Measurements from ENCODE around the gene GABBR2.
"Not testable (repeated sequence)": the region's sequence is repeated elsewhere in the genome, so short reads cannot be mapped to it uniquely, and the experiment has no call there.

Gene GABBR2

DNA sequence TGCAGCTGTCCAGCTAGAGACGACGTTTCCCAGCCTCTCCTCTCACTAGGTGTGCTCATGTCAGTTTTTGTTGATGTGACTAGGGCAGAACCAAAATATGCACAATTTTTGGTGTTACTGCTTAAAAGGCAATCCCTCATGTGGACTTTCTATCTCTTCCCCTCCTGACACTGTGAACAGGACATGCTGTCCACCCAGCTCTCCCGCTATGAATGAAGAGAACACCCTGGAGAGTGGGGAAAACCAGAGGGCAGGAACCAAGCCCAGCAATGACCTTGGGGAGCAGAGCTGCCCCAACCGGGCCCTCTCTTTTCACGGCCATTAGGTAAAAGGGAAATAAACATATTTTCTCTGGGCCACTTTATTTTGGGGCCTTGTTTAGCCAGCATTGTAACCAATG, 406.6 kb downstream of the GABBR2 start:
- Mint-ChIP-seq H3K27me3 (no peaks in the 10 kb centered on the region), H3K36me3 (ENCODE audit: low read depth) (no peaks in the 10 kb centered on the region), H3K4me3 (no peak overlapping the region), H3K4me1 (ENCODE audit: low read depth) (no peaks in the 10 kb centered on the region), H3K9me3 (no peaks in the 10 kb centered on the region), H3K27ac (no peak overlapping the region)
- DNase-seq = no peak

DNA sequence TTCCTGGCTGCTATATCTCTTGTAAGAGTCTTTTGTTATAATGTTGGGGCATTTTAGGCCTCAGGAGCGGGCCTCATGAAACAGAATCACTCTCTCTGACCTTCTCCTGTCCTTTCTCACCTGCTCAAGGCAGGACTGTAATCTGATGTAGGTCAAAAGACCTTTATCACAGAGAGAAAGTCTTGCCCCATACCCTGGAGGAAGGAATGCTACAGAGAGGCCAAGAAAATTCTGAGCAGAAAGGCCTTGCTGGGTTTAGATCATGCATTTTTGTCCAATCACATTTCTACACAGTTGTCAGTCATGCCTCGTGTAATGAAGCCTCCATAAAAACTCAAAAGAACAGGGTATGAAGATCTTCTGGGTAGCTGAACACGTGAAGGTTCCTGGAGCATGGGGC, 408.1 kb downstream of the GABBR2 start:
- peaks cover 2% of the 10 kb centered on the region for H3K27me3 Mint-ChIP-seq

DNA sequence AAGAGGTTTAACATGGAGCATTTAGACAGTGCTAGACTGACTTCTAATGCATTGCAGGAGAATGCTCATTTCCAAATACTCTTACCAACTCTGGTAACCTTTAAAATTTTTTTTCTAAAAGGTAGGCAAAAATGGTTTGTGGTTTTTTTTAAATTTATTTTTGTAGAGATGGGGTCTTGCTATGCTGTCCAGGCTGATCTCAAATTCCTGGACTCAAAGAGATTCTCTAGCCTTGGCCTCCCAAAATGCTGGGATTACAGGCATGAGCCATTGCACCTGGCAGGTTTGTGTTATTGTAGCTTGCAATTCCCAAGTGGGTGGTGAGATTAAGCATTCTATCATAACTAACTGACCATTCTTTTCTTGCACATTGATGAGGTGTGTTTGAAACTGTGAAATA, 410.3 kb downstream of the GABBR2 start:
- no peak overlapping the region for H3K27ac Mint-ChIP-seq
- no peak for DNase-seq
- H3K9me3 Mint-ChIP-seq = no peaks in the 10 kb centered on the region
- no peak overlapping the region for H3K4me3 Mint-ChIP-seq
- H3K4me1 Mint-ChIP-seq (ENCODE audit: low read depth) = no peaks in the 10 kb centered on the region
- H3K36me3 Mint-ChIP-seq (ENCODE audit: low read depth) = no peaks in the 10 kb centered on the region
- H3K27me3 Mint-ChIP-seq = peaks cover 9% of the 10 kb centered on the region

More for the DNA sequence above, 408.1 kb downstream of the GABBR2 start:
- H3K4me3 Mint-ChIP-seq = no peak overlapping the region
- no peaks in the 10 kb centered on the region for H3K36me3 Mint-ChIP-seq (ENCODE audit: low read depth)
- no peaks in the 10 kb centered on the region for H3K9me3 Mint-ChIP-seq
- no peak for DNase-seq
- no peak overlapping the region for H3K27ac Mint-ChIP-seq
- no peaks in the 10 kb centered on the region for H3K4me1 Mint-ChIP-seq (ENCODE audit: low read depth)

DNA sequence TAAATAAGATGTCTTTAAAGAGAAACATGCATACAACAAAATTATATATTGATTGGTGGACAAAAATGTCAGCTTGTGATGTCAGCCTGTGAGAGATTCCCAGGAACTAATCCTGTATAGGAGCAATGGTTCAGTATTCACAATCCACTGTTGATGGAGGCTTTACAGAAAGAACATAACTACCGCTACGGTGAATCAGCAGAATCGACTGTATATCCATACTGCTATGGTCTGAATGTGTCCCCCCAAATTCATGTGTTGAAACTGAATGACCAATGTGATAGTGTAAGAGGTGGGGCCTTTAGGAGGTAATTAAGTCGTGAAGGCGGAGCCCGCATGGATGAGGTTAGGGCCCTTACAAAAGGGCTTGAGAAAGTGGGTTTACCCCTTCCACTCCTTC, 412.9 kb downstream of the GABBR2 start:
- Mint-ChIP-seq H3K36me3 (ENCODE audit: low read depth) (no peaks in the 10 kb centered on the region), H3K9me3 (no peaks in the 10 kb centered on the region), H3K27me3 (peaks cover 9% of the 10 kb centered on the region), H3K4me3 (no peak overlapping the region), H3K4me1 (ENCODE audit: low read depth) (no peaks in the 10 kb centered on the region), H3K27ac (no peak overlapping the region)
- no peak for DNase-seq

DNA sequence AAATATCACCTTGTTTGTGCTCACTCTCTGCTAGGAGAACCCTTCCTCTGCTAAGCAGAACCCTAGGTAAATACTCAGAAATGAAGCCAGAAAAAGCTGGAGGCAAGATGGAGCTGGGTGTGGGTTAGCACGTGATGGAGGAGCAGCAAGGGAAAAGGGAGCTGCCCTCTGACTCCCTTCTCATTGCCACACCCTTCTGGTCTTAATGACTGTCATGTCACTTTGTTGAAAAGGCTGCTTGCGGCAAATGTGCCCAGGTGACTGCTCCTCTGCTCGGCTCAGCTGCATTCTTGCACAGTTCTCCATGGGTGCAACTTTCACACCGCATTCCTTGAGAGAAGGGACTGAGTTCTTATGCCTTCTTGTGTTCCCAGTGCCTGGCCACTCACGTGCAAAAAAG, 416.9 kb downstream of the GABBR2 start:
- Mint-ChIP-seq H3K9me3 (no peaks in the 10 kb centered on the region), H3K27me3 (peaks cover 9% of the 10 kb centered on the region), H3K4me1 (ENCODE audit: low read depth) (no peaks in the 10 kb centered on the region), H3K36me3 (ENCODE audit: low read depth) (no peaks in the 10 kb centered on the region), H3K27ac (no peak overlapping the region), H3K4me3 (no peak overlapping the region)
- no peak for DNase-seq

DNA sequence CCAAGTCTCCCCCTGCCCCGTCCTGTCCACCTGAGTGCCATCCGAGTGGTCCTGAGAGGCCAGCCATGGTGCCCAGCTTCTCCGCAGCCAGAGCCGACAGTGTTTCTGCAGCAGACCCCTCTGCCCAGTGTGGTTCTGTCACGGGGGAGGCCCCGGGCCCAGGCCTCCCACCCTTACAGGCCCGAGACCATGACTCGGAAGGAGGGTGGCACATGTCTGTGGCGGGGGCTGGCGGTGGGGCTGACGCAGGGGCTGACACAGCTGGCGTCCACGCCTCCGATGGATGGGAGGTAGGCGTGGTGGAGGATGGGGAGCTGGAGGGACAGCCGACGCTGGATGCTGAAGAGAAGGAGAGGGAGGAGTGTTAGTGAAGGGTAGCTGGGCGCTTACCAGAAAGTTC, 418.3 kb downstream of the GABBR2 start:
- no peak for DNase-seq
- Mint-ChIP-seq H3K27ac (no peak overlapping the region), H3K4me3 (no peak overlapping the region), H3K27me3 (peaks cover 7% of the 10 kb centered on the region), H3K4me1 (ENCODE audit: low read depth) (no peaks in the 10 kb centered on the region), H3K36me3 (ENCODE audit: low read depth) (no peaks in the 10 kb centered on the region), H3K9me3 (no peaks in the 10 kb centered on the region)

DNA sequence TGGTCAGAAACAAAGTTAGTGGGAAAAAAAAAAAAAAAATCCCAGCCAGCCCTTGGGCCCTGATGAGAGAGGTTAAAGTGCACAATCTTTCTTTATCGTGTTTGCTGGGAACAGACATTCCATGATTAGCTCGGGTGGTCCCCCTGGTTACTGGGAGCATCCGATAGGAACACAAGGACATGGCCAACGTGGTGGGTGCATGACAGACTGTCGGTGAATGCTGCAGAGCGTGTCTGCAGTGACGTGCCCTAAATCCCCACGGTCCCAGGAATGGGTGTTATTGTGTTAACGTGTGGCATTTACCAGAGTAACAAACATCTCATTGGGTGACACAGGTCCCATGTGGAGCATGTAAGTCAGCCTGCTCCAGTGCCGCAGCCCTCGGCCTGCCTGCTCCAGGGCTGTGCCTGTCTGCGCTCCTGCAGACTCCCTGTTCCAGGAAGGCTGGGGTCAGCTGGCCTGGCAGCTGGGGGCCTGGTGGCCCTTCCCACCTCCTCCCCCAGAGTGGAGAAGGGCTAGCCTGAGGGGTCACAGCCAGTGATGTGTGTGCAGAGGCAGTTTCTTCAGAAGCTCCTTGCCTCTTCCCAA, 419.0 kb downstream of the GABBR2 start:
- H3K4me3 Mint-ChIP-seq = no peak overlapping the region
- no peaks in the 10 kb centered on the region for H3K4me1 Mint-ChIP-seq (ENCODE audit: low read depth)
- no peaks in the 10 kb centered on the region for H3K36me3 Mint-ChIP-seq (ENCODE audit: low read depth)
- DNase-seq = no peak
- H3K27me3 Mint-ChIP-seq = peaks cover 7% of the 10 kb centered on the region
- no peak overlapping the region for H3K27ac Mint-ChIP-seq
- no peaks in the 10 kb centered on the region for H3K9me3 Mint-ChIP-seq

DNA sequence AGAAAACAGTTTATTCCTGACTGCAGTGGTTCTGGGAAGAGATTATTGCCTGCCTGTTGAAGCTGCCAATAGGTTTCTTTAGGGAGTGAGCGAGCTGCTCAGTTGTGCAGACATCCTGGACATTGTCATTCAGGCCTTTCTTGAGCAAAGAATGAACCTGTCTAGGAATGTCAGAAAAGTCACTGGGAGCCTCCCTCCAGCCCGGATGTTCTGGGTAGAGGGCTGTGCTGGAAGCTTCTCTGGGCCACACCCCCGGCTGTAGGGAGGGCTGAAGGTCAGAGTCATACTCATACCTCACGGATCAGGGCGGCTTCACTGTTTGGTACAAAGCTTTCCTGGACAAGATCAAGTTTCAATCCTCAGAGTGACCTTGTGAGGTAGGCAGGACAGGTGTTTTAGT, 419.9 kb downstream of the GABBR2 start:
- no peaks in the 10 kb centered on the region for H3K4me1 Mint-ChIP-seq (ENCODE audit: low read depth)
- no peak for DNase-seq
- H3K9me3 Mint-ChIP-seq = no peaks in the 10 kb centered on the region

DNA sequence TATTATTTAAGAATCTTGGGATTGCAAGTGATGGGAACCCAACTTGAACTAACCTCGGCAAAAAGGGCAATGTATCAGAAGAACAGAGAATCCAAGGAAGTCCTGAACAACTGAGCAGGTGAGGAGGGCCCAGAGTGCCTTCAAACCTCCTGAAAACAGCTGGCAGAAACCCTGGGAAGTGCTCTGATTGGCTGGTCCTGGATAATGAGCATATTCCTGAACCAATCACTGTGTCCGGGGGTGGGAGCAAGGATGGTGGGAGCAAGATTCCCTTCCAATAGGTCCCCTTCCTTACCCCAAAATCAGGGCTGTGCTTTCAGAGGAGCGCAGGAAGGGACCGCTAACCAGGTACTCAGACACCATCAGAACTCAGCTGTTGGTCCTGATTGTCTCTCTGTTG, 421.4 kb downstream of the GABBR2 start:
- Mint-ChIP-seq H3K36me3 (ENCODE audit: low read depth) (no peaks in the 10 kb centered on the region), H3K27me3 (peaks cover 2% of the 10 kb centered on the region), H3K27ac (no peak overlapping the region), H3K9me3 (no peaks in the 10 kb centered on the region), H3K4me3 (no peak overlapping the region), H3K4me1 (ENCODE audit: low read depth) (no peaks in the 10 kb centered on the region)
- DNase-seq = no peak

More for the DNA sequence above, 419.9 kb downstream of the GABBR2 start:
- Mint-ChIP-seq H3K36me3 (ENCODE audit: low read depth) (no peaks in the 10 kb centered on the region), H3K4me3 (no peak overlapping the region), H3K27ac (no peak overlapping the region), H3K27me3 (peaks cover 1% of the 10 kb centered on the region)

DNA sequence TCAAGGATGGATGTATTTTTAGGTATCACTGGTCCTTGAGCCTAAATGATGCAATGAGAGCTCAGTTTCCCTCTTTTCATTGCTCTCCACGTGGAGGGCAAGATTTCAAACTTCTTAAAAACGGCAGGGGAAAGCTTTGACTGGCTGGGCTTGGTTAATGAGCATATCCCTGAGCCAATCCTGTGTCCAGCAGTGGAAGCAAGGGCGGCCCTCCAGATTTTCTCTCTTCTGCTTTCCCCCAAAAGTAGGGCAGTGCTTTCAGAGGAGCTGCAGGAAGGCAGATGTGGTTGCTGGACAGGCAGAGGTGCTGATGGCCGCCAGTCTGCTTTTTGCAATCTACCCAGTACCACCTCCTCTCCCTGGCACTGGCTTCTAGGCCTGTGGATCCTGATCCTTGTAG, 423.3 kb downstream of the GABBR2 start:
- Mint-ChIP-seq H3K9me3 (no peaks in the 10 kb centered on the region), H3K27me3 (peaks cover 2% of the 10 kb centered on the region), H3K4me3 (no peak overlapping the region)

DNA sequence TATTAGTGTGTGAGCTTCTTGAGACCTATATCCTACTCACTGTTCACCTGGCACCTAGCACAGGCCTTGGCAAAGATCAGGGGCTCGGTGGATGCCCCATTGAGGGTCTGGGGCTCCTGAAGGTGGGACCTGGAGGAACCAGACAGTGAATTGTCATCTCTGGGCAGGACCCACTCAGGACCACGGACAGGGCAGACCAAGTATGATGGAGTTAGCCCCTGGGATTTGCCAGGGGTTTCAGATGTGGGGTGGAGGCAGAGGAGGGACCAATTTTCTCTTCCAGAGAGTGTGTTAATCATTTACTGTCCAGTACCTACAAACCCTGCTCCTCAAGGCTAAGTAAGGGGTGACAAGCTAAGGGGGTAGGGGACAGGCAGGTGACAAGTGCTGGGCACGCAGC, 424.0 kb downstream of the GABBR2 start:
- Mint-ChIP-seq H3K9me3 (no peaks in the 10 kb centered on the region), H3K4me1 (ENCODE audit: low read depth) (no peaks in the 10 kb centered on the region), H3K27ac (no peak overlapping the region), H3K36me3 (ENCODE audit: low read depth) (no peaks in the 10 kb centered on the region), H3K27me3 (peaks cover 2% of the 10 kb centered on the region), H3K4me3 (no peak overlapping the region)
- no peak for DNase-seq

More for the DNA sequence above, 423.3 kb downstream of the GABBR2 start:
- no peak for DNase-seq
- H3K27ac Mint-ChIP-seq = no peak overlapping the region
- H3K4me1 Mint-ChIP-seq (ENCODE audit: low read depth) = no peaks in the 10 kb centered on the region
- H3K36me3 Mint-ChIP-seq (ENCODE audit: low read depth) = no peaks in the 10 kb centered on the region

DNA sequence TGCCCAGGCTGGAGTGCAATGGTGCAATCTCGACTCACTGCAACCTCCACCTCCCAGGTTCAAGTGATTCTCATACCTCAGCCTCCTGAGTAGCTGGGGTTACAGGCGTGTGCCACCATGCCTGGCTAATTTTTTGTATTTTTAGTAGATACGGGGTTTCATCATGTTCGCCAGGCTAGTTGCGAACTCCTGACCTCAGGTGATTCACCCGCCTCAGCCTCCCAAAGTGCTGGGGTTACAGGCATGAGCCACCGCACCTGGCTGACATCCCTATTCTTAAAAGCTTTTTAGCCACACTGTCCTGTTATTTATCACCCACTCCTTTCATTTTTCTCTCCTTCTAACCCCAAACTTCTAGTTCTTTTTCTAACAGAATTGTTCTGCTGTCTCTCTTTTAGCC, 425.6 kb downstream of the GABBR2 start:
- not testable (repeated sequence) for H3K27me3 Mint-ChIP-seq; H3K4me3 Mint-ChIP-seq; H3K4me1 Mint-ChIP-seq (ENCODE audit: low read depth); H3K36me3 Mint-ChIP-seq (ENCODE audit: low read depth); H3K9me3 Mint-ChIP-seq; DNase-seq; H3K27ac Mint-ChIP-seq

DNA sequence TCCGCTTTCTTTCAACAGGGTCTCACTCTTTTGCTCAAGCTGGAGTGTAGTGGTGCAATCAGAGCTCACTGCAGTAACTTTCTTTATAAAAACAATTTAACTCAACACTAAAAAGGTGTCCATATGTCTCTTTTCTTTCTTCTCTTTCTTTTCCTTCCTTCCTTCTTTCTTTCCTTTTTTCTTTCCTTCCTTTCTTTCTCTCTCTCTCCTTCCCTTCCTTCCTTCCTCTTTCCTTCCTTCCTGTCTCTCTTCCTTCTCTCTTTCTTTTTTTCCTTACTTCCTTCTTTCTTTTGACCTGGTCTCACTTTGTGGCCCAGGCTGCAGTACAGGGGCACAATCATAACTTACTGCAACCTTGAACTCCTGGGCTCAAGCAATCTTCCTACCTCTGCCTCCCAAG, 427.5 kb downstream of the GABBR2 start:
- H3K4me3 Mint-ChIP-seq = no peak overlapping the region
- no peak overlapping the region for H3K27ac Mint-ChIP-seq
- H3K9me3 Mint-ChIP-seq = no peaks in the 10 kb centered on the region
- peaks cover 17% of the 10 kb centered on the region for H3K27me3 Mint-ChIP-seq
- no peaks in the 10 kb centered on the region for H3K4me1 Mint-ChIP-seq (ENCODE audit: low read depth)
- no peak for DNase-seq
- no peaks in the 10 kb centered on the region for H3K36me3 Mint-ChIP-seq (ENCODE audit: low read depth)

DNA sequence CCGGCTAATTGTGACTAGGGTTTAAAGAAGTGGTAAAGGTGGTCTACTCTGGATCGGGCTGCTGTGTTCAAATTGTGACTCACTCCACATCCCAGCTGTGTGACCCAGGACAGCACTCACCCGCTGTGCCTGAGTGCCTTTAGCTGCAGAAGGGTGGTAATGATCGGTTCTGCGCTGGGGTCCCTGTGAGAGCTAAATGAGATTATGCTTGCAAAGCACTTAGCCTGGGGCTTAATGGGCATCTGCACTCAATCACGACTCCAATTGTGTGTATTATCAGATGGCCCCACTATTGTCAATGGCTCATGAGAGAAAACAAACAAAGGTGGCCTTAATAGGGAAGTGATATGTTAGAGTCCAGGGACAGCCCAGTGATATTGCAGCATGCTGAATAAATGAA, 428.2 kb downstream of the GABBR2 start:
- no peaks in the 10 kb centered on the region for H3K4me1 Mint-ChIP-seq (ENCODE audit: low read depth)
- no peaks in the 10 kb centered on the region for H3K9me3 Mint-ChIP-seq
- no peak for DNase-seq
- peaks cover 18% of the 10 kb centered on the region for H3K27me3 Mint-ChIP-seq
- H3K27ac Mint-ChIP-seq = no peak overlapping the region
- no peak overlapping the region for H3K4me3 Mint-ChIP-seq
- H3K36me3 Mint-ChIP-seq (ENCODE audit: low read depth) = no peaks in the 10 kb centered on the region

DNA sequence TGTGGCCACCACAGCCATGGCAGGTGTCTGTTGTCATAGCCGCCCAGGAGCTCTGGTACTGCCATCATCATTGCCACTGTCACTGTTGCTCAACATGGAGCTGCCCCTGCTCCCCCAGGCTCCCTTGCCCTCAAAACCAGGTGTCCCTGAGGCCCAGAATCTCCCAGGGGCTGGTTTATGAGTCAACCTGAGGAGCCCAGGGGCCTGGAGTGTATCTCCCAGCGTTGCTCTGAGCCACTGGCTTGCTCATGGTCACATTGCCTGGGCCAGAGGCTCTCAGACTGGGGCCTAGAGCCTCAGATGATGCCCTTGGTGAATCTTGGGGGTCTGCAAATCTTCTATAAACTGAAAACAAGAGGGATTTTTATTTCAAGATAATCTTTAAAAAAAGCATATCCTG, 428.6 kb downstream of the GABBR2 start:
- no peaks in the 10 kb centered on the region for H3K36me3 Mint-ChIP-seq (ENCODE audit: low read depth)
- H3K9me3 Mint-ChIP-seq = no peaks in the 10 kb centered on the region
- H3K27me3 Mint-ChIP-seq = peaks cover 18% of the 10 kb centered on the region
- H3K4me3 Mint-ChIP-seq = no peak overlapping the region
- no peaks in the 10 kb centered on the region for H3K4me1 Mint-ChIP-seq (ENCODE audit: low read depth)
- no peak overlapping the region for H3K27ac Mint-ChIP-seq
- DNase-seq = no peak

DNA sequence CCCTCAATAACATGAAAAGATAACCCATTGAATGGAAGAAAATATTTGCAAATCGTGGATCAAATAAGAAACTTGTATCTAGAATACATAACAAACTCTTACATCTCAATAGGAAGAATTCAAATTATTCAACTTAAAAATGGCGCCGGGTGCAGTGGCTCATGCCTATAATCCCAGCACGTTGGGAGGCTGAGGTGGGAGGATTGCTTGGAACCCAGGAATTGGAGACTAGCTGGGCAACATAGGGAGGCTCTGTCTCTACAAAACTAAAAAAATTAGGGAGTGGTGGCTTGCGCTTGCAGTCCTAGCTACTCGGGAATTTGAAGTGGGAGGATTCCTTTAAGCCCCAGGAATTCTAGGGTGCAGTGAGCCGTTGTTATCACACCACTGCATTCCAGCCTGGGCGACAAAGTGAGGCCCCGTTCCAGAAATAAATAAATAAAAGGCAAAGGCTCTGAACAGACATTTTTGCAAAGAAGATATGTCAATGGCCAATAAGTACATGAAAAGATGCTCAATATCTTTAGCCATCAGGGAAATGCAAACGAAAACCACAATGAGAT, 431.7 kb downstream of the GABBR2 start:
- no peaks in the 10 kb centered on the region for H3K9me3 Mint-ChIP-seq
- H3K27ac Mint-ChIP-seq = no peak overlapping the region
- peaks cover 19% of the 10 kb centered on the region for H3K27me3 Mint-ChIP-seq
- DNase-seq = no peak
- no peak overlapping the region for H3K4me3 Mint-ChIP-seq
- H3K36me3 Mint-ChIP-seq (ENCODE audit: low read depth) = no peaks in the 10 kb centered on the region
- H3K4me1 Mint-ChIP-seq (ENCODE audit: low read depth) = no peaks in the 10 kb centered on the region

All from activated T-cell treated with anti-CD3 and anti-CD28 coated beads, Interleukin-2, amount 50 U/mL, for 24 hours (primary cell).